CD4-positive, alpha-beta T cell treated with Interferon gamma for 1 hour (primary cell): Measurements from ENCODE around the gene SHTN1.
A peak's percentile ranks its signal among the peaks of the same experiment; 100 is the strongest.

ENCODE experiments used
- DNase-seq: peaks from one replicate; pipeline ENCODE4 v3.0.0-alpha.2; 2020

Gene SHTN1

GRCh38 chr10:117005026-117005526, at the start of gene SHTN1:
Gene SHTN1 (minus strand): TSS chr10:117005187. CDS start chr10:117005079, 108 bp downstream.
- peak; percentile 3 for DNase-seq

GRCh38 chr10:117053482-117053881, 48.5 kb upstream of the SHTN1 start:
- no peak for DNase-seq

- no peak for DNase-seq
Measured at GRCh38 chr10:117047947-117048346, 43.0 kb upstream of the SHTN1 start.

GRCh38 chr10:117016266-117016665, 11.3 kb upstream of the SHTN1 start:
- DNase-seq = no peak

GRCh38 chr10:117014835-117015234, 9.8 kb upstream of the SHTN1 start:
- DNase-seq = no peak

- no peak for DNase-seq
Measured at GRCh38 chr10:117007080-117007479, 2.1 kb upstream of the SHTN1 start.

GRCh38 chr10:117005527-117006055, 604 bp upstream of the SHTN1 start:
- no peak for DNase-seq

GRCh38 chr10:117004227-117005025, 561 bp downstream of the SHTN1 start:
- DNase-seq = peak; percentile 8

- no peak for DNase-seq
Measured at GRCh38 chr10:117003336-117003735, 1.7 kb downstream of the SHTN1 start.

- DNase-seq = no peak
Measured at GRCh38 chr10:117002206-117002605, 2.8 kb downstream of the SHTN1 start.

GRCh38 chr10:117001144-117001543, 3.8 kb downstream of the SHTN1 start:
- DNase-seq = no peak

GRCh38 chr10:117000580-117000979, 4.4 kb downstream of the SHTN1 start:
- no peak for DNase-seq

- no peak for DNase-seq
Measured at GRCh38 chr10:116998172-116998571, 6.8 kb downstream of the SHTN1 start.

- no peak for DNase-seq
Measured at GRCh38 chr10:116997015-116997414, 8.0 kb downstream of the SHTN1 start.

- no peak for DNase-seq
Measured at GRCh38 chr10:116995648-116996047, 9.3 kb downstream of the SHTN1 start.

GRCh38 chr10:116994113-116994890, 10.7 kb downstream of the SHTN1 start:
- DNase-seq = no peak

- DNase-seq = no peak
Measured at GRCh38 chr10:116993610-116994009, 11.4 kb downstream of the SHTN1 start.

- DNase-seq = no peak
Measured at GRCh38 chr10:116992183-116992582, 12.8 kb downstream of the SHTN1 start.

GRCh38 chr10:116990276-116990800, 14.6 kb downstream of the SHTN1 start:
- no peak for DNase-seq

- DNase-seq = no peak
Measured at GRCh38 chr10:116989439-116989838, 15.5 kb downstream of the SHTN1 start.

GRCh38 chr10:116988311-116988710, 16.7 kb downstream of the SHTN1 start:
- no peak for DNase-seq

- DNase-seq = no peak
Measured at GRCh38 chr10:116985611-116986010, 19.4 kb downstream of the SHTN1 start.

- no peak for DNase-seq
Measured at GRCh38 chr10:116984202-116984990, 20.6 kb downstream of the SHTN1 start.
